Fibroblast of villous mesenchyme (primary cell): ENCODE measurements around the gene IGFBP6. TPM values are rescaled to one million over a fixed set of nuclear protein-coding genes. Genes with fewer than 3 reads are reported as not detected.

ENCODE experiments used
- DNase-seq: peaks from one replicate; pipeline ENCODE4 v3.0.0-alpha.2; 2010; ENCODE audit warnings: low read depth
- H3K4me3 ChIP-seq: 2 replicates; pipeline ENCODE4 v1.5.1; 2011; ENCODE audit warnings: low read depth, mild to moderate bottlenecking, low read length
- CTCF ChIP-seq: IDR thresholded peaks from 2 replicates; pipeline ENCODE4 v1.5.1; 2012; ENCODE audit warnings: low read depth, mild to moderate bottlenecking, low read length; ENCODE audit not compliant: insufficient read depth
- total RNA-seq: library from RNA; depleted of rRNA; stranded (reverse); fragments of >200 nt; gene quantifications from 2 replicates; pipeline ENCODE4 v1.2.3, GENCODE V29; 2012

The IGFBP6 gene
- total RNA-seq, 1 donor: 277 TPM

- DNase-seq: no peak
- TF ChIP-seq CTCF: no peak
- no peak overlapping the region for H3K4me3 ChIP-seq
Measured at GRCh38 chr12:53123578-53124351, 26.3 kb downstream of the IGFBP6 start.

GRCh38 chr12:53124352-53124723, 26.9 kb downstream of the IGFBP6 start:
- no peak for TF ChIP-seq CTCF
- no peak for DNase-seq
- no peak overlapping the region for H3K4me3 ChIP-seq

- no peak for DNase-seq
- H3K4me3 ChIP-seq: no peak overlapping the region
- no peak for TF ChIP-seq CTCF
Measured at GRCh38 chr12:53127169-53127568, 29.7 kb downstream of the IGFBP6 start.

GRCh38 chr12:53128780-53129569, 31.5 kb downstream of the IGFBP6 start:
- no peak for TF ChIP-seq CTCF
- H3K4me3 ChIP-seq: no peak overlapping the region
- DNase-seq: no peak

- TF ChIP-seq CTCF: no peak
- no peak for DNase-seq
- H3K4me3 ChIP-seq: no peak overlapping the region
Measured at GRCh38 chr12:53131844-53132243, 34.4 kb downstream of the IGFBP6 start.

- DNase-seq: no peak
- no peak overlapping the region for H3K4me3 ChIP-seq
- TF ChIP-seq CTCF: no peak
Measured at GRCh38 chr12:53133722-53134121, 36.3 kb downstream of the IGFBP6 start.
